Measurements from ENCODE around the gene MYOM3.
"Not testable (repeated sequence)": the region's sequence is repeated elsewhere in the genome, so short reads cannot be mapped to it uniquely, and the experiment has no call there.

MYOM3 gene

GRCh38 chr1:24043345-24044032 lies 68.4 kb downstream of the MYOM3 start:
- Mint-ChIP-seq H3K4me1 (no peaks in the 10 kb centered on the region), H3K9me3 (no peaks in the 10 kb centered on the region), H3K27ac (ENCODE audit: low read depth) (no peak overlapping the region), H3K27me3 (peaks cover 8% of the 10 kb centered on the region), H3K36me3 (ENCODE audit: insufficient read depth) (no peaks in the 10 kb centered on the region), H3K4me3 (no peak overlapping the region)
- no peak for DNase-seq (ENCODE audit: low spot score in 2 of 2)
- ATAC-seq (replicated peaks; ENCODE audit: extremely low read depth, poor library complexity, severe bottlenecking): no peak

- Mint-ChIP-seq H3K4me3 (no peak overlapping the region), H3K4me1 (no peaks in the 10 kb centered on the region), H3K36me3 (ENCODE audit: insufficient read depth) (no peaks in the 10 kb centered on the region), H3K9me3 (no peaks in the 10 kb centered on the region), H3K27ac (ENCODE audit: low read depth) (no peak overlapping the region), H3K27me3 (peaks cover 8% of the 10 kb centered on the region)
- no peak for ATAC-seq (replicated peaks; ENCODE audit: extremely low read depth, poor library complexity, severe bottlenecking)
- DNase-seq (ENCODE audit: low spot score in 2 of 2): no peak
Observed at GRCh38 chr1:24042315-24042714, 69.6 kb downstream of the MYOM3 start.

- H3K27ac Mint-ChIP-seq (ENCODE audit: low read depth): no peak overlapping the region
- no peak overlapping the region for H3K4me3 Mint-ChIP-seq
- no peak for ATAC-seq (replicated peaks; ENCODE audit: extremely low read depth, poor library complexity, severe bottlenecking)
- no peaks in the 10 kb centered on the region for H3K9me3 Mint-ChIP-seq
- no peak for DNase-seq (ENCODE audit: low spot score in 2 of 2)
- no peaks in the 10 kb centered on the region for H3K4me1 Mint-ChIP-seq
- H3K36me3 Mint-ChIP-seq (ENCODE audit: insufficient read depth): no peaks in the 10 kb centered on the region
- peaks cover 17% of the 10 kb centered on the region for H3K27me3 Mint-ChIP-seq
Observed at GRCh38 chr1:24036088-24036487, 75.8 kb downstream of the MYOM3 start.

DNA sequence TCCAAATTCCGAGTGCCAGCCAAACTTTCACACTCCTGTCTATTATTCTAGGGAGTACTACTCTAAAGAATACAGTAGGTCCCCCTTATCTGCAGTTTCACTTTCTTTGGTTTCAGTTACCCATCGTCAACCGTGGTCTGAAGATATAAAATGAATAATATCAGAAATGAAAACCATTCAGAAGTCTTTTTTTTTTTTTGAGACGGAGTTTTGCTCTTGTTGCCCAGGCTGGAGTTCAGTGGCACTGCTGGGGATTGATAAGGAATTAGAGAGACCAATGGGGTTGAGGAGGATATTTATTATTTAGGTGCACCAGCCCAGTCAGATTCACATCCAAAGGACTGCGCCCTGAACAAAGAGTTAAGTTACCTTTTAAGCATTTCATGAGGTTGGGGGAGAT lies 79.0 kb downstream of the MYOM3 start:
- Mint-ChIP-seq H3K27ac (ENCODE audit: low read depth) (no peak overlapping the region), H3K27me3 (peaks cover 9% of the 10 kb centered on the region), H3K4me3 (no peak overlapping the region), H3K4me1 (no peaks in the 10 kb centered on the region), H3K9me3 (no peaks in the 10 kb centered on the region), H3K36me3 (ENCODE audit: insufficient read depth) (no peaks in the 10 kb centered on the region)
- ATAC-seq (replicated peaks; ENCODE audit: extremely low read depth, poor library complexity, severe bottlenecking) (no peak), DNase-seq (ENCODE audit: low spot score in 2 of 2) (no peak)

DNA sequence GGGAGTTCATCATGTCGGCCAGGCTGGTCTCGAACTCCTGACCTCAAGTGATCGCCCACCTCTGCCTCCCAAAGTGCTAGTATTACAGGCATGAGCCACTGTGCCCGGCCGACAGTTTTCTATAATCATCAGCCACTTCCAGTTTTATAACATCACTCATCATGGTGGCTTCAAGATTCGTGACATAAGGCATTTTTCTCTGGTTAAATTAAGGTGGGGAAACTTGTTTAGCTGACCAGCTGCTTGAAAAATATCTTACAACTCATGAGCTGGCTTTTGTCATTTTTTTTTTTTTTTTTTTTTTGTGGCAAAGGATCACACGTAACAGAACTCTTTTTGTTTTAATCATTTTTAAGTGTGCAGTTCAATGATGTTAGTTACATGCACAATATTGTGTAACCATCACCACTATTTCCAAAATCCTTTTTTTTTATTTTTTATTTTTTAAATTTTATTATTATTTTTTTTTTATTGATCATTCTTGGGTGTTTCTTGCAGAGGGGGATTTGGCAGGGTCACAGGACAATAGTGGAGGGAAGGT lies 80.9 kb downstream of the MYOM3 start:
- H3K27ac Mint-ChIP-seq (ENCODE audit: low read depth); H3K9me3 Mint-ChIP-seq; H3K4me3 Mint-ChIP-seq: not testable (repeated sequence)

GRCh38 chr1:24027838-24028468 lies 84.0 kb downstream of the MYOM3 start:
- Mint-ChIP-seq H3K27me3 (peaks cover 3% of the 10 kb centered on the region), H3K36me3 (ENCODE audit: insufficient read depth) (no peaks in the 10 kb centered on the region), H3K9me3 (no peaks in the 10 kb centered on the region), H3K27ac (ENCODE audit: low read depth) (no peak overlapping the region), H3K4me3 (no peak overlapping the region), H3K4me1 (no peaks in the 10 kb centered on the region)
- no peak for DNase-seq (ENCODE audit: low spot score in 2 of 2)
- ATAC-seq (replicated peaks; ENCODE audit: extremely low read depth, poor library complexity, severe bottlenecking): no peak

More for the DNA sequence above, 80.9 kb downstream of the MYOM3 start:
- H3K4me1 Mint-ChIP-seq; H3K27me3 Mint-ChIP-seq; DNase-seq (ENCODE audit: low spot score in 2 of 2); H3K36me3 Mint-ChIP-seq (ENCODE audit: insufficient read depth); ATAC-seq (replicated peaks; ENCODE audit: extremely low read depth, poor library complexity, severe bottlenecking): not testable (repeated sequence)

- Mint-ChIP-seq H3K4me3 (no peak overlapping the region), H3K36me3 (ENCODE audit: insufficient read depth) (no peaks in the 10 kb centered on the region), H3K4me1 (no peaks in the 10 kb centered on the region), H3K27me3 (no peaks in the 10 kb centered on the region), H3K9me3 (no peaks in the 10 kb centered on the region), H3K27ac (ENCODE audit: low read depth) (no peak overlapping the region)
- ATAC-seq (replicated peaks; ENCODE audit: extremely low read depth, poor library complexity, severe bottlenecking) (no peak), DNase-seq (ENCODE audit: low spot score in 2 of 2) (no peak)
Observed at GRCh38 chr1:24022581-24023361, 89.2 kb downstream of the MYOM3 start.

- ATAC-seq (replicated peaks; ENCODE audit: extremely low read depth, poor library complexity, severe bottlenecking) (no peak), DNase-seq (ENCODE audit: low spot score in 2 of 2) (no peak)
- Mint-ChIP-seq H3K27me3 (no peaks in the 10 kb centered on the region), H3K36me3 (ENCODE audit: insufficient read depth) (no peaks in the 10 kb centered on the region), H3K9me3 (no peaks in the 10 kb centered on the region), H3K4me1 (no peaks in the 10 kb centered on the region), H3K4me3 (no peak overlapping the region), H3K27ac (ENCODE audit: low read depth) (no peak overlapping the region)
Observed at GRCh38 chr1:24021403-24022266, 90.3 kb downstream of the MYOM3 start.

DNA sequence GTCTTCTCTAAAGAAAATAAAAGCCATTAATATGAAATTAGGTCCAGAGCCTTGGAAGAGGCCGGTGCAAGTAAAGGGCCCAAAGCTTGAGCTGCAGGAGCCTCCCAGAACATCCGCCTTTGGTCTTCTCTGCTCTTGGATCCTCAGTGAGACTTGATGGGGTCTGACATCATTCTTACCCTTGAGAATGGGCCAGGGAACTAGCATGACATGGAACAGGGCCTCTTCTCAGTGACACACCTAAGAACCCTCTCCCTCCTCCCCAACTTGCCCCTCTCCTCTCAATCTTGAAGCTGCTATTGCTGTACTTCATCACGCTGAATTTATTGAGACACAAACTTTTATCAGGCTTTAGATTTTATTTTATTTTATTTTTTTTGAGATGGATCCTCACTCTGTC lies 91.5 kb downstream of the MYOM3 start:
- H3K4me3 Mint-ChIP-seq: no peak overlapping the region
- no peaks in the 10 kb centered on the region for H3K4me1 Mint-ChIP-seq
- H3K36me3 Mint-ChIP-seq (ENCODE audit: insufficient read depth): no peaks in the 10 kb centered on the region
- H3K9me3 Mint-ChIP-seq: no peaks in the 10 kb centered on the region
- H3K27ac Mint-ChIP-seq (ENCODE audit: low read depth): no peak overlapping the region
- DNase-seq (ENCODE audit: low spot score in 2 of 2): no peak
- H3K27me3 Mint-ChIP-seq: no peaks in the 10 kb centered on the region
- no peak for ATAC-seq (replicated peaks; ENCODE audit: extremely low read depth, poor library complexity, severe bottlenecking)

GRCh38 chr1:24020025-24020424 lies 91.9 kb downstream of the MYOM3 start:
- no peak overlapping the region for H3K27ac Mint-ChIP-seq (ENCODE audit: low read depth)
- H3K4me3 Mint-ChIP-seq: no peak overlapping the region
- H3K9me3 Mint-ChIP-seq: no peaks in the 10 kb centered on the region
- DNase-seq (ENCODE audit: low spot score in 2 of 2): no peak
- H3K4me1 Mint-ChIP-seq: no peaks in the 10 kb centered on the region
- no peaks in the 10 kb centered on the region for H3K36me3 Mint-ChIP-seq (ENCODE audit: insufficient read depth)
- H3K27me3 Mint-ChIP-seq: no peaks in the 10 kb centered on the region
- no peak for ATAC-seq (replicated peaks; ENCODE audit: extremely low read depth, poor library complexity, severe bottlenecking)

GRCh38 chr1:24018611-24019580 lies 93.0 kb downstream of the MYOM3 start:
- DNase-seq (ENCODE audit: low spot score in 2 of 2): no peak
- no peak for ATAC-seq (replicated peaks; ENCODE audit: extremely low read depth, poor library complexity, severe bottlenecking)
- Mint-ChIP-seq H3K9me3 (no peaks in the 10 kb centered on the region), H3K4me1 (no peaks in the 10 kb centered on the region), H3K27ac (ENCODE audit: low read depth) (no peak overlapping the region), H3K27me3 (no peaks in the 10 kb centered on the region), H3K4me3 (no peak overlapping the region), H3K36me3 (ENCODE audit: insufficient read depth) (no peaks in the 10 kb centered on the region)

Data from central memory CD8-positive, alpha-beta T cell (primary cell).